ENCODE measurements around the gene ZNF516. TPM values are rescaled to one million over a fixed set of nuclear protein-coding genes. Genes with fewer than 3 reads are reported as not detected.

ZNF516 gene
- total RNA-seq, 6 donors from 2014 or later = 21.9 to 44.3 (median 36.5) TPM

- no peak for DNase-seq
- H3K36me3 ChIP-seq = peaks cover 8 to 26% (median 20%) of the 10 kb centered on the region in 4 donors
- H3K4me3 ChIP-seq = no peak overlapping the region
- peaks cover 0 to 11% (median 5%) of the 10 kb centered on the region in 4 donors for H3K4me1 ChIP-seq
- H3K27me3 ChIP-seq = no peaks in the 10 kb centered on the region
- no peaks in the 10 kb centered on the region for H3K9me3 ChIP-seq
- H3K27ac ChIP-seq = no peak overlapping the region
- no peak for TF ChIP-seq EP300 (IDR thresholded peaks at IDR 0.05)
- TF ChIP-seq CTCF (IDR thresholded peaks at IDR 0.05) = peak in 3 of 6 experiments; percentile 14 to 36 (median 19)
- 85 to 96% methylated on average over 15 to 26 of the region's 26 CpGs for WGBS, 2 donors
- ATAC-seq (ENCODE audit: low FRiP score in 2 of 2) = no peak
Measured at GRCh38 chr18:76380791-76381405, 114.1 kb downstream of the ZNF516 start.

GRCh38 chr18:76380127-76380729 lies 114.8 kb downstream of the ZNF516 start:
- no peaks in the 10 kb centered on the region for H3K27me3 ChIP-seq
- H3K4me1 ChIP-seq = peaks cover 3 to 13% (median 9%) of the 10 kb centered on the region in 4 donors
- ATAC-seq (ENCODE audit: low FRiP score in 2 of 2) (no peak), DNase-seq (no peak)
- WGBS, 2 donors = 91 to 92% methylated on average over 19 of the region's 19 CpGs
- H3K9me3 ChIP-seq = no peaks in the 10 kb centered on the region
- peaks cover 8 to 26% (median 20%) of the 10 kb centered on the region in 4 donors for H3K36me3 ChIP-seq
- H3K27ac ChIP-seq = no peak overlapping the region
- H3K4me3 ChIP-seq = no peak overlapping the region
- no peak for TF ChIP-seq POLR2AphosphoS5 (IDR thresholded peaks at IDR 0.05)
- no peak for TF ChIP-seq CTCF (IDR thresholded peaks at IDR 0.05)
- TF ChIP-seq EP300 (IDR thresholded peaks at IDR 0.05) = no peak
- TF ChIP-seq POLR2A (IDR thresholded peaks at IDR 0.05) = no peak

GRCh38 chr18:76379226-76380126 lies 115.6 kb downstream of the ZNF516 start:
- ATAC-seq (ENCODE audit: low FRiP score in 2 of 2) = no peak

More at GRCh38 chr18:76379226-76380126, 115.6 kb downstream of the ZNF516 start:
- peak in 1 of 2 donors; percentile 79 for DNase-seq
- H3K36me3 ChIP-seq = peaks cover 8 to 26% (median 20%) of the 10 kb centered on the region in 4 donors
- H3K9me3 ChIP-seq = no peaks in the 10 kb centered on the region
- 95 to 96% methylated on average over 29 to 48 of the region's 53 CpGs for WGBS, 2 donors
- no peak overlapping the region for H3K27ac ChIP-seq
- peaks cover 5 to 18% (median 11%) of the 10 kb centered on the region in 4 donors for H3K4me1 ChIP-seq
- H3K4me3 ChIP-seq = no peak overlapping the region
- no peak for TF ChIP-seq POLR2AphosphoS5 (IDR thresholded peaks at IDR 0.05)
- no peak for TF ChIP-seq POLR2A (IDR thresholded peaks at IDR 0.05)
- TF ChIP-seq EP300 (IDR thresholded peaks at IDR 0.05) = no peak
- TF ChIP-seq CTCF (IDR thresholded peaks at IDR 0.05) = no peak
- no peaks in the 10 kb centered on the region for H3K27me3 ChIP-seq
